HG03095 (cell line): Measurements from ENCODE around the gene MEGF6.

Experiments used
- ATAC-seq: cut with Tn5 transposase; IDR thresholded peaks from one replicate; pipeline ENCODE4 v1.9.1; 2021; ENCODE audit warnings: moderate library complexity; ENCODE audit not compliant: unreplicated experiment

Gene MEGF6

DNA sequence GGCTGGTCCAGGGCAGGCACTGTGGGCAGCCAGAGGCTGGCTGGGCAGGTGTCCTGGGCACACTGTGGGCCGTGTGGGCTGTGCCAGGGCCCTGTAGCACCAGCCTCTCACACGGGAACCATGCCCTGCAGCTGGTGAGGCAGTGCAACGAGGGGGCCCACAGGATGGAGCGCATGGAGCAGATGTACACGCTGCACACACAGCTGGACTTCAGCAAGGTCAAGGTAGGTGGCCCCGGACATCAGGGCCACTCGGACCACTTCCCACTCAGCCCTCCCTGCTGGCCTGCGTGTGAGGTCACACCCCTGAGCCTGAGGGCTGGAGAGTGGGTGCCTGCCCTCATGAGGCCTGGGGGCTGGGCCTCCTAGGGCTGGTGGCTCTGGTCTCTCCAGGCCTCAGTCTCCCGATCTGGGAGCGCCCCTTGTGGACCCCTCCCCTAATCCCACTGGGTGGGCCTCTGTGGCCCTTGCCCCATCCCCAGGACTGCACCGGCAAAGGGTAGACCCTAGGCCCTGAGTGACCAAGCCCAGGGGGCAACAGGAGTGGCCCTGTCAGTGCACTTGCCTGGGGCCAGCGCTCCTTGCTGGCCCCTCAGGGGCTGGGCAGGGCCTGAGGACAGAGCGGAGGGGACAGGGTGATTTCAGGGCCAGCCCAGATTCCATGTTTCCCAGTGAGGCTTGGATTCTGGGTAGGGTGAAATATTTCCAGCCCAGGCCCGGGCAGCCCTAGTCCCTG lies 135.3 kb downstream of the MEGF6 start:
- ATAC-seq = no peak

DNA sequence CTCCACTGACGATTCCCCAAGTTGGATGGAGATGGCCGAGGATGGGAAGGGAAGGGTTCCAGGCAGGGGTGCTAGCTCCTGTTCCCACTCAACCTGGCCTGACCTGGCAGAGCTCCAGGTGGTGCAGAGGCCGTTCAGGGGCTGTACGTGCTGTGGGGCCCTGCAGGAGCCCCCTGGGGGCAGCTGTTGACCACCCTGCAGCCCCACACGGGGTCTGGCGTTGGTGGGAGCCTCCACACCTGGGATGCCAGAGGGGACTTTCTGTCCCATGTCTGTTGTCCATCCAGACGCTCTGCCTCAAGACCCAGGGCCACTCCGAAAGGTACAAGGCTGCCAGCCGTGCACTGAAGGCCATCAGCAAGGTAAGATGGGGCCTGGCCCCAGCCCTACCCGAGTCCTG lies 136.9 kb downstream of the MEGF6 start:
- ATAC-seq = no peak

DNA sequence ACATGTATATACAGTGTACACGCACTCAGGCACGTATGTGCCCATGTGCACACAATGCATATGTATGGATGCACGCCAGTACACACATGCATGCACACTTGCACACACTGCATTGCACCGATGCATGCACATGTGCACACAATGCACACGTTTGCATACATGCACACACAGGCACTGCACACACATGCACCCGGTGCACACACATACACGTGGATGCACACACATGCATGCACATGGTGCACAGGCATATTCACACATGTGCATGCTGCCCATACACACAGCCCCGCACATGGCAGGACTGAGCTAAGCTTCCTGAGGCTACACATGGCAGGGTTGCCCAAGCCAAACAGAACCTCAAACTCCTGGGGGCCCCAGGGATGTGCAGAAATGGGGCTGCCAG lies 137.3 kb downstream of the MEGF6 start:
- ATAC-seq = no peak

DNA sequence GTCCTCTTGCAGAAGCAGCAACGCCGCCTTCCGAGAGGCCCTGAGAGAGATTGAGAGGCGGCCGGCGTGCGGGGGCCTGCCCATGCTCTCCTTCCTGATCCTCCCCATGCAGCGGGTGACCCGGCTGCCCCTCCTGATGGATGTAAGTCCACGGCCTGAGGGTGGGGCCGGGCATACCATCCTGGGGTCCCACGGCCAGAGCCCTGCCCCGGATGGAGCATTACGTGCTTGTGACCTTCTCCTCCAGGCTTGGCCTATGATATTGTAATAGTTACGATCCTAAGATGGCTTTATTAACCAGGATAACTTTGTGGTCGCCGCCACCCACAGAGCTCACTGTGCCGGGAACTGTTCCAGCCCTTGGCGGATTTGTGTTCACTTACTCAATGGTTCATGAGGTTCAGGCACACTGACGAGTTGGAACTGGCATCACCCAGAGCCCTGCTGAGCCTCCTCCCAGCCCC lies 137.9 kb downstream of the MEGF6 start:
- no peak for ATAC-seq

DNA sequence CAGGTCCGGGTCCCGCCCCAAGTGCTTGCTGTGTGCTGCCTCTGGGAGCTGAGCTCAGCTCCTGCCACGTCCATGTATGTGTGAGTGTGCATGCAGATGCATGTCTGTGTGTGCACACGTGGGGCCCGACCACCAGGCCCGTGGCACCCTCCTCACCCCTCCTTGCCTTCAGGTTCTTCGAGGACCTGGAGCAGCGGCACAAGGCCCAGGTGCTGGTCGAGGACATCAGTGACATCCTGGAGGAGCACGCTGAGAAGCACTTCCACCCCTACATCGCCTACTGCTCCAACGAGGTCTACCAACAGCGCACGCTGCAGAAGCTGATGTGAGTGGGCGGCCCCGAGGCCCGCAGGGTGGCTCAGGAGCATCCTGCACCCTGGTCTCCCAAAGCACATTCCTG lies 138.4 kb downstream of the MEGF6 start:
- ATAC-seq = no peak

DNA sequence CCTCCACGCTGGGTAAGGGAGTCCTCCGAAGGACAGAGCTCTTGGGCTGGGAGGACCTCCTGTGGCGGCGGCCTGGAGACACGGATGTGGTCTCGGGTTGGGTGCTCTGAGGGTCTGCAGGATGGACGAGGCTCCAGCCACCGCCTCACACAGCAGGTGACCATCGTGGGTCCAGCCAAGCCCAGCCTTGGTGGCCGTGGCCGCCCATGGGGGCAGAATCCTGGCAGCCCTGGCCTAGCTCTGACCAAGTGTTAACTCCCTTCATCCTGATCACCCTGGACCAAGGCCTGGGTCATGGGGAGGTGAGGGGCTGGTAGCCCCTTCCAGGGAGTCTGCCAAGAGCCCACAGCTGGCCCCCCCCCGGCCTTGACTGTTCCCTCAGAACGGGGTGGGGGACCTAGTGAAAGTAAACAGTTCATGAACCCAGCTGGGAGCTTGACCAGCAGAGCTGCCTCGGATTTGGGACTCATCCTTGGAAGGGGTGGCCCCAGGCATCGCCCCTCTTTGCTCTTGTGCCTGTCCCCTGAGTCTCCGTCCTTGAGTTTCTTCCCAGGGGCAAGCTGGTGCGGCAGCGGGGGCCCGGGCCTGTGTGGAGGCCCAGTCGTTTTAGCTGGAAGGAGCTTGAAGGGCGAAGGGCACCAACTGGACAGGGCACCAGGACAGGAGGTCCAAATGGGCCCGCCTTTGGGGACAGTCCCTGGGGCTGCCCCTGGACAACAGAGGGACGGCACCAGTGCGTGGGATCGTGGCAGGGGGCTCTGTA lies 139.0 kb downstream of the MEGF6 start:
- no peak for ATAC-seq

DNA sequence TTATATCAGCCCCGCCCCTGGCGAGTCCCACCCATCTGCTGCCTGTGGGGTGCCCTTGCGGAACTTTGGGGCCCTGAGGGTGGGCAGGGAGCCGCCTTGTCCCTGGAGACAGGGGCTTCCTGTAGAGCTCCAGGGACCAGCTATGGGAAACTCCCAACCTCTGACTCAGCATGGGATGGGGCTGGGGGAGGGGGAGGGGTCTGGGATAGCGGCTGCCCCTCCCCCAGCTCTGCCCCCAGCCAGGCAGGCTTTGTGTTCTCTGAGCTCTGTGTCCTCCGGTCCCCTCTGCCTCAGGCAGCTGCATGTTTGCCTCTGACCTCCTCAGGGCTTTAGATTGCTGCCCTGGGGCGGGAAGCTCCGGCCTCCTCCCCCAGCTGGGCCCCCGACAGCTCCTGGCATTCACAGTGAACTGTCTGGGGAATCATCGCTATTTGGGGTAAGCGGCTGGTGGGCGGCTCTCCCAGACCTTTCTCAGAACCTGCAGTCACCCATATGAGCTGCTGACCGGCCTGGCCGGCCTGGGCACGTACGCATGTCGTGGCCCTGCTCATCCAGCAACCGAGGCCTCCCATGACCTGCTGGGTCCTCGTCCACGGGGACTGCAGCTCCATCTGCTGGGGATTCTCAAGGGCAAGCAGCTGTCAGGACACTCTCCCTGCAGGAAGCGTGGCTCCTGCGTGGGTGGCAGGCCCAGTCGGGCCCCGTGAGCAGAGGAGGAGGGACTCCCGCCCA lies 139.8 kb downstream of the MEGF6 start:
- ATAC-seq = no peak

DNA sequence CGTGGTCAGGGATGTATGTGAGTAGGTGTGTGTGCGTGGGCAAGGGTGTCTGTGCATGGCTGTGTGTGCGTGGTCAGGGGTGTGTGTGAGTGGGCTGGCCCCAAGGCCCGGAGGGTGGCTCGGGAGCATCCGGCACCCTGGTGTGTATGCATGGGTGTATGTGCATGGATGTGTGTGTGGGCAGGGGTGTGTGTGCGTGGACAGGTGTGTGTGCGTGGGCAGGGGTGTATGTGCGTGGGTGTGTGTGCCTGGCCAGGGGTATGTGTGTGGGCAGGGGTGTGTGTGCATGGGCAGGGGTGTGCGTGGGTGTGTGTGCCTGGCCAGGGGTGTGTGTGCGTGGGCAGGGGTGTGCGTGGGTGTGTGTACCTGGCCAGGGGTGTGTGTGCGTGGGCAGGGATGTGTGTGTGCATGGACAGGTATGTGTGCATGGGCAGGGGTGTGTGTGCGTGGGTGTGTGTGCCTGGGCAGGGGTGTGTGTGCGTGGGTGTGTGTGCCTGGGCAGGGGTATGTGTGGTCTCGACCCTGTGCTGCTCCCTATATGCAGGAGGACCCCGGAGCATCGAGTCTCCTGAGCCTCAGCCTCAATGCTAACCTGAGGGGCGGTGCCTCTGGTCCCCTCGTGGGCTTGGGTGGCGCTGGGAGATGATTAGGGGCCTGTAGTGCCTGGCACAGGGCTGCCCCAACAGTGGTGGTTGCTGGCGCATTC lies 140.5 kb downstream of the MEGF6 start:
- no peak for ATAC-seq

DNA sequence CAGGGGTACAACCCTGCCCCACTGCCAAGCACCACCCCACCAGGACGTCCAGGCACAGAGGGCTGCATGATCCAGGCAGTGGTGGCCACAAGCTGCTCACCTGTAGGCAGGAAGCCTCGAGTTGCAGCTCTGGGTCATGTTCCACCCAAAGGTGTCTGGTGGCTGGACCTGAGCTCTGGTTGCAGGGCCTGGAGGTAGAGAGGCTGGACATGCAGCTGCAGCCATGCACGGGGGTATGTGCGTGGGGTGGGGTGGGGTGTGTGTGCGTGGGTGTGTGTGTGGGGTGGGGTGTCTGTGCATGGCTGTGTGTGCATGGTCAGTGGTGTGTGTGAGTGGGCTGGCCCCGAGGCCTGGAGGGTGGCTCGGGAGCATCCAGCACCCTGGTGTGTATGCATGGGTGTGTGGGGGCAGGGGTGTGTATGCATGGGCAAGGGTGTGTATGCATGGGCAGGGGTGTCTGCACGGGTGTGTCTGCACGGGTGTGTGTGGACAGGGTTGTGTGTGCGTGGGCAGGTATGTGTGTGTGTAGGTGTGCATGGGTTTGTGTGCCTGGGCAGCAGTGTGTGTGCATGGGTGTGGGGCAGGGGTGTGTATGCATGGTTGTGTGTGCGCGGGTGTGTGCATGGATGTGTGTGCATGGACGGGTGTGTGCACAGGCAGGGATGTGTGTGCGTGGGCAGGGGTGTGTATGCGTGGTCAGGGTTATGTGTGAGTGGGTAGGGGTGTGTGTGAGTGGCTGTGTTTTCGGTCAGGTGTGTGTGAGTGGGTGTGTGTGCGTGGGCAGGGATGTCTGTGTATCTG lies 141.3 kb downstream of the MEGF6 start:
- no peak for ATAC-seq

DNA sequence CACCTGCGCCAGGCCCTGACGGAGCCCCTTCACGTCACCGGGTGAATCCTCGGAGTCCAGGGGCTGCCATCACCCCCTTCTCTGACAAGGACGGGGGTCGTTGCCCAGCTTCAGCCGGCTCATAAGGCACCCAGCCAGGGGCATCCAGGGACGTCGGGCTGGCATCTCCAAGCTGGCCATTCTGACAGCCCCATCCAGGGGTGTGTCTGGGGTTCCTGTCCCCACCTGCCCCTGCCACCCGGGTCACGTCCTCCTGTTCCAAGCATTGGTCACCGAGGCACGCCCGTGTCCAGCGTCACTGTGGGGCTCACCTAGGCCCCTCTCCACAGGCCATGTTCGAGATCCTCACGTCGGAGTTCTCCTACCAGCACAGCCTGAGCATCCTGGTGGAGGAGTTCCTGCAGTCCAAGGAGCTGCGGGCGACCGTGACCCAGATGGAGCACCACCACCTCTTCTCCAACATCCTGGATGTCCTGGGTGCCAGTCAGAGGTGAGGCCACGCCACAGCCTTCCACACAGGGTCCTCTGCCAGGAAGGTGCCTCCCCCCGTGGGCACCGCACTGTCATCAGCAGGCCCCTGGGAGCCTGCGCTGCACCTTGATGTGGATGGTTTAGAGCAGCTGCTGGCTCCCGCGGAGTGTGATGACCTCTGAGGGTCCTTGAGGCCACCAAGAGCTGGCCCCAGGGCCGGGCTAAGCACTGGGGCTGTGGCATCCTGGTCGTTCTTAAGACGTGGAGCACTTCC lies 142.0 kb downstream of the MEGF6 start:
- ATAC-seq = no peak

DNA sequence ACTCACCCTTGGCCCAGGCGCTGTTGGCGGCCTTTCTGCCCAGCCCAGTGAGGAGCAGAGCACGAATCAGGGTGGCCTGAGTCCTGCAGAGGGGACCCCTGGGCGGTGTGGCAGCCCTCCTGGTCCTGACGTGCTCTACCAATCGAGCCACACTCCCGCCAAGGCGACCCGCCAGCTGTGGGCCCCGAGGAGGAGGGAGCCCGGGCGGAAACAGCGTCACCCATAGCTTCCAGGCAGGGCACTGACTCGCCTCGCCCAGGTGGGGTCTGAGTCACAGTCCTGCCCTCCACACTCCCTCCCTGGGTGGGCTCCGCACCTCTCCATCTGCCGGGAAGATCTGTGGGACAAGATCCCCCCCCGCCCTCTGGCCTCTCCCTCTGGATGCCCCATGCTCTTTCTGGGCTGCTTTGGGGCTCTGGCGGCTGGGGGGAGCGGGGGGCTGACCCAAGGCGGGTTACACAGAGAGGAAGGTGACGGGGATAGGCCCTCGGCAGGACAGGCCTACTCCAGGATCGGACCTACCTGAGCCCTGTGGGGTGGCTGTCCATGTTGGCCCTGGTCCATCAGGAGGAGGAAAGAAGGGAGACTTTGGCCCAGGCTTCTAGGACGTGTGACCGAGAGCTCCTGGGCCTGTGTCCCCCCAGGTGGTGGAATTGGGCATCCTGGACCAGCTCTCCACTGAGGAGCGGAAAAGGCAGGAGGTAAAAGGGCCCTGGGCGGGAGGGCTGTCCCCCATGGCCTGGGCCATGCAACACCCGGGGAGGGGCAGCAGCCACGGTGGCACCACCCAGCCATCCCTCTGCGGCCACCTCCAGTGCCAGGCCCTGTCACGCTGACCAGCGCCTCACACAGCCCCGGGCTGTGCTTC lies 142.8 kb downstream of the MEGF6 start:
- ATAC-seq = no peak

DNA sequence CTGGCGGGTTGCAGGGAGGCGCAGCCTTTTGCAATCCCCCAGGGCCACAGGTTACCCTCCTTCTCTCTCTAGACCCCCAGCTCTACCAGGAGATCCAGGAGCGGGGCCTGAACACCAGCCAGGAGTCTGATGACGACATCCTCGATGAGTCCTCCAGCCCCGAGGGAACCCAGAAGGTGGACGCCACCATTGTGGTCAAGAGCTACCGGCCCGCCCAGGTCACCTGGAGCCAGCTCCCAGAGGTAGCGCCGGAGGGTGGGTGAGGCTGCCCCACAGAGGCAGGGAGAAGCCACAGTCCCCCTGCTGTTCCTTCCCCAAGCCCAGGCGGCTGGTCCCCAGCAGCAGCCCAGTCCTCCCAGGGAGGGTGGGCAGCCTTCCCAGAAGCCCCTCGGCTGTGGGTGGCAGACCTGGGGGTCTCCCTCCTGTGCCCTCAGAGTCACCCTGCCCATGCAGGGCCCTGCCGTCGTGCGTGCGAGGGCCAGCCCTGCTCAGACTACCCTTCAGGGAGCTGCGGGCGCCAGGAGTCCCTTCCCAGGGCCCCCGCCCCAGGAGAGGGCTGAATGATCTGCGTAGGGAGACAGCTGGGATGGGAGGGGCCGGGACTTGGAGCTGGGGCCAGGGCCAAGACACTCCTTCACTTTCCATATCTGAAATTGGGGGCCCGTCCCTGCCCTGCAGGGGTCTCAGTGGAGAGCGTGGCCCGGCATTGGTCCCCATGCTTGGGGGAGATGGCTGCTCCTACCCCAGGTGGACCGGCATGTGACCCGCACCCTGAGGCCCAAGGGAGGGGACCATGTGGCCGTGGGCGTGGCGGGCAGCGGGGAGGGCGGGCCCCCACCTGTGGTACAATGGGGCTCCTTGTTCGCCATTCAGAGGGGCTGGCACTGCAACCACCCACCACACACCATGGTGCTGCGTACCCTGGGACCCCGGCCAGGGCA lies 143.9 kb downstream of the MEGF6 start:
- ATAC-seq = no peak

DNA sequence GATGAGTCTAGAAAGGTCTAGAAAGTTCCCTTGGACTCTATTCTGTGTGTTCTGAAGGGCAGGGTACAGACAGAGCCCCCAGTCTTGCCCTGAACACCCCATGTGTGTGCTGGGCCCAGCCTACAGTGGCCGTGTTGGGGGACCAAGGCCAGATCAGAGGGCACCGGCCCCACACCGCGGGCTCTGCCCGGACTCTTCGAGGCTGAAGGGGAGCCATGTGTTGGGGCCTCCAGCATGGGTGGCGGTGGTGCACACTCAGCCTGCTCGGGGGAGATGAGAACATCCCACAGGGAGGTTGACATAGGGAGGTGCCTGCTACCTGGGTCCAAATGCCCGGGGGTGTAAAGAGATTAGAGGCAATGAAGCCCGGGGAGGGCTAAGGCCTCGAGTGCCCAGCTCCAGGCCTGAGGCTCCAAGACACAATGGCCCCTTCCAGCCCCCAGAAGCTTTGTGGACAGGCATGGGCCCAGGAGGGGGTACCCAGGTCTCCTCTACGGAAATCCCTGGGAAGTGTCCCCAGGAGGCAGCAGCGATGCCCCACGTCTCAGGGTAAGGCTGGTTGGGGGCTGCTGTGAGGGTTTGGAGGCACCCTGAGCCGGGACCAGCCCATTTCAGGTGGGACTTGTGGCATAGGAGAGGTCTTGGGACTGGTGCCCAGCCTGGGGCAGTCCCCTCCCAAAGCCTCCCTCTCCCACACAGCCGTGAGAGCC lies 144.8 kb downstream of the MEGF6 start:
- ATAC-seq = no peak

DNA sequence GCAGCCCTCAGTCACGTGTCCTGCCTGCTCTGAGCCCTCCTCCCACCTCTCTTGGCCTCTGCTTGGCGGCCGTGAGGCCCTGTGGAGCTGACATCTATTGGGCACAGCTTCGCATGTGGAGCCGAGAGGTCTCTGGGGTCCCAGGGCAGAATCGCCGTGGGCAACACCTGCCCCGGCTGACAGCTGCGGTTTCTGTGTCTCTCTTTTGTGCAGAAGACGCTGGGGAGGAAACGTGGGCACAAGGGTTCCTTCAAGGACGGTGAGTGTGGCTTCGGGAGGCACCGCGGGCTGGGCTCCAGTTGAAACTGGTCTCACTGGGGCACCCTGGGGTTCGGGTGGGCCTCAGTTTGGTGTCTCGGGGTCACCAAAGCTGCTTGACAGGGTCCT lies 145.4 kb downstream of the MEGF6 start:
- no peak for ATAC-seq

DNA sequence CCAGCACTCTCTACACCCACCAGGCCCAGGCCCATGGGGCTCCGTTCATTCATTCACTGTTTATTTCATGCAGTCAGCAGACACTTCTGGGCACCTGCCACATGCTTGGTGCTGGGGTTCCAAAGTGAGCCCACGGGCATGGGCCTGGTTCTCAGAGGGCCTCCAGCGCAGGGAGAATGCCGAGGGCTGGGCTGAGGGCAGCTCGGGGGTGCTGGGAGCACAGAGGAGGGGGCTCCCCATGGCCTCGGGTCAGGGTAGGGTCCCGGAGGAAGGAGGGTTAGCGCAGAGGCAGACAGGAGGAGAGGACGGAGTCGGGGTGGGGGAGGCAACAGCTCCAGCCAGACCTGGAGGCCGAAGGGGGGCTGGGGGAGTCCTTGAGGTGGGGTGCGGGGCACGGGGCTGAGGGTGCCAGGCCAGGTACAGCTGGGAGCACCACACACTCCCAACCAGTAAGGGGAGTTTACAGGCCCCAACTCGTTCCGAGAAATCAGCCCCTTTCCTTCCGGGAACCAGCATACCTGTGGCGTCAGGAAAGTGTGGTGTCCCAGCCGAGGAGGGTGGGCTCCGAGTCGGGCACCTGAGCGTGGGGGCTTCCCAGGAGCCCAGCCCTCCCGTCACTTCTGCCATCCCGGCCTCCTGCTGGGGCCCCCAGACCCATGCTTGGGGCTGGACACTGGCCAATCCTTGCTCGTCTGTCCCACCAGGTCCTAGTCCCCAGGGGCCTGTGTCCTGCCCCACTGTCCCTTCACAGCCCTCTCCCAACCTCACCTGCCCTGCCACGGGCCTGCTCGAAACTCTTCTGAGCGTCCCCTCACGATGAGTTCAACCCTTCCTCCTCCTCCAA lies 146.0 kb downstream of the MEGF6 start:
- ATAC-seq = no peak

DNA sequence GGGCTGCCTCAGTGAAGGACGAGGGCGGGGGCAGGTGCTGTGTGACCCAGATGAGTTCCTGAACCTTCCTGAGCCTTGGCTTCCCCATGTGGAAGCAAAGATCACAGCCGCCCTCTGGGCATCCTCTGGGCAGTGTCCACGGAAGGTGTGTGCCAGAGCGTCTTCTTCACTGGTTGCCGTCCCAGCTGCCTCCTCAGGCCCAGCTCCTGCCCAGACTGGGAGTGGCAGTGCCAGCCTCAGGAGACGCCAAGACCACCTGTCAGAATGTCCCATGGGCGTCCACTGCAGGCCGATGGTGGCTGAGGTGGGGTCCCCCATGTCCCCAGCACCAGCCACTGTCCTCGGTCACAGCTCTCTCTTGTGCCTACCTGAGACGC lies 146.7 kb downstream of the MEGF6 start:
- no peak for ATAC-seq
